ENCODE measurements around the gene HK1. TPM values are rescaled to one million over a fixed set of nuclear protein-coding genes. Genes with fewer than 3 reads are reported as not detected.
"Not testable (repeated sequence)": the region's sequence is repeated elsewhere in the genome, so short reads cannot be mapped to it uniquely, and the experiment has no call there.

Gene HK1
- total and polyA plus RNA-seq, 2 donors (not counting 1 experiment from before 2014, with no cell fraction given): 60.6 to 172 TPM

DNA sequence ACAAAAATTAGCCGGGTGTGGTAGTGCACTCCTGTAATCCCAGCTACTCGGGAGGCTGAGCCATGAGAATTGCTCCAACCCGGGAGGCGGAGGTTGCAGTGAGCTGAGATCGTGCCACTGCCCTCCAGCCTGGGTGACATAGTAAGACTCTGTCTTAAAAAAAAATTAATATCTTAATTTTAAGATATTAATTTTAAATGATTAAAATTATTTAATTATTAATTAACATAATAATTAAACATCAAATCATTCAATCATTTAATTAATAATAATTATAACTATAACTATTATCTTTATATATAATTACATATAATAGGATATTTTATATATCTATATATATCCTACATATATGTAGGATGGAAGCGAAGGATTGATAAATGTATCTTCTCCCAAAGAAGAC is 1.8 kb upstream of the HK1 start:
- DNase-seq (ENCODE audit: low read depth in 2 of 2): no peak
- Histone ChIP-seq H3K36me3 (ENCODE audit: control insufficient read depth, insufficient read depth, low read length) (no peaks in the 10 kb centered on the region), H3K9me3 (ENCODE audit: control insufficient read depth, insufficient read depth, low read depth, low read length) (no peaks in the 10 kb centered on the region), H3K4me2 (ENCODE audit: extremely low read depth, insufficient read depth, low read length) (no peak overlapping the region), H4K20me1 (ENCODE audit: control insufficient read depth, extremely low read depth, insufficient read depth, low read length) (no peaks in the 10 kb centered on the region), H2AFZ (ENCODE audit: low read length) (no peak overlapping the region), H3K79me2 (ENCODE audit: control insufficient read depth, insufficient read depth, low read length) (no peaks in the 10 kb centered on the region), H3K4me1 (ENCODE audit: control insufficient read depth, extremely low read depth, insufficient read depth, low read length) (no peaks in the 10 kb centered on the region), H3K9ac (ENCODE audit: insufficient read depth, low read length) (no peak overlapping the region), H3K4me3 (replicated peaks in 1 of 4; ENCODE audit: control extremely low read depth in 1 of 4, insufficient read depth in 1 of 4, low read depth in 3 of 4, low read length in 4 of 4) (no peak overlapping the region), H3K27me3 (ENCODE audit: control insufficient read depth, insufficient read depth, low read length) (no peaks in the 10 kb centered on the region), H3K27ac (ENCODE audit: insufficient read depth, low read length) (no peak overlapping the region)
- TF ChIP-seq CTCF (conservative IDR thresholded peaks at IDR 0.05 in 1 of 2, IDR thresholded peaks at IDR 0.05 in 1 of 2; ENCODE audit: low read depth in 1 of 2, low read length in 2 of 2) (no peak), EZH2 (IDR thresholded peaks at IDR 0.05; ENCODE audit: low read length, missing control alignments) (no peak)

DNA sequence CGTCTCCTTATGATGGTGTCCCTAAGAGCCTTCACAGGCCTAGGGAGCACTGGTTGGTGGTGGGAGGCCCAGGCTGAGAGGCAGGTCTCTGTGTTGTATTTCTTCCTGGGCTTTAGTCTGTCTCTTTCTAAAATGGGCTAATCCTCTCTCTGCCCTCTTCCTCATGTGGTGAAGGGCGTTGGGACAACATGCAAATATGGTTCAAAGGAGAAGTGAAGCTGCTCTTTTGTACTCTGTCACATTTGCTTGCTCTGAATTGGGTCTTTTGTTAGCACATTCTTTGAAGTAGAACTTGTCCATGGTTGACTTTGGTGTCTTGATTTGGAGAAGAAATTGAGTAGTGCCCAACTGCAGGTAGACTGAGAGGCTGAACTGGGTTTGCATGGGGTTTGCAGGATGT is 814 bp downstream of the HK1 start:
- TF ChIP-seq CTCF (conservative IDR thresholded peaks at IDR 0.05 in 1 of 2, IDR thresholded peaks at IDR 0.05 in 1 of 2; ENCODE audit: low read depth in 1 of 2, low read length in 2 of 2): no peak
- TF ChIP-seq EZH2 (IDR thresholded peaks at IDR 0.05; ENCODE audit: low read length, missing control alignments): no peak
- no peak overlapping the region for H3K27ac ChIP-seq (ENCODE audit: insufficient read depth, low read length)
- no peaks in the 10 kb centered on the region for H3K79me2 ChIP-seq (ENCODE audit: control insufficient read depth, insufficient read depth, low read length)
- H4K20me1 ChIP-seq (ENCODE audit: control insufficient read depth, extremely low read depth, insufficient read depth, low read length): no peaks in the 10 kb centered on the region
- H3K4me2 ChIP-seq (ENCODE audit: extremely low read depth, insufficient read depth, low read length): no peak overlapping the region
- H3K4me1 ChIP-seq (ENCODE audit: control insufficient read depth, extremely low read depth, insufficient read depth, low read length): no peaks in the 10 kb centered on the region
- DNase-seq (ENCODE audit: low read depth in 2 of 2): no peak
- H3K9ac ChIP-seq (ENCODE audit: insufficient read depth, low read length): no peak overlapping the region
- H3K4me3 ChIP-seq (replicated peaks in 1 of 4; ENCODE audit: control extremely low read depth in 1 of 4, insufficient read depth in 1 of 4, low read depth in 3 of 4, low read length in 4 of 4): no peak overlapping the region
- H3K36me3 ChIP-seq (ENCODE audit: control insufficient read depth, insufficient read depth, low read length): no peaks in the 10 kb centered on the region
- H2AFZ ChIP-seq (ENCODE audit: low read length): no peak overlapping the region
- H3K9me3 ChIP-seq (ENCODE audit: control insufficient read depth, insufficient read depth, low read depth, low read length): no peaks in the 10 kb centered on the region
- H3K27me3 ChIP-seq (ENCODE audit: control insufficient read depth, insufficient read depth, low read length): no peaks in the 10 kb centered on the region

DNA sequence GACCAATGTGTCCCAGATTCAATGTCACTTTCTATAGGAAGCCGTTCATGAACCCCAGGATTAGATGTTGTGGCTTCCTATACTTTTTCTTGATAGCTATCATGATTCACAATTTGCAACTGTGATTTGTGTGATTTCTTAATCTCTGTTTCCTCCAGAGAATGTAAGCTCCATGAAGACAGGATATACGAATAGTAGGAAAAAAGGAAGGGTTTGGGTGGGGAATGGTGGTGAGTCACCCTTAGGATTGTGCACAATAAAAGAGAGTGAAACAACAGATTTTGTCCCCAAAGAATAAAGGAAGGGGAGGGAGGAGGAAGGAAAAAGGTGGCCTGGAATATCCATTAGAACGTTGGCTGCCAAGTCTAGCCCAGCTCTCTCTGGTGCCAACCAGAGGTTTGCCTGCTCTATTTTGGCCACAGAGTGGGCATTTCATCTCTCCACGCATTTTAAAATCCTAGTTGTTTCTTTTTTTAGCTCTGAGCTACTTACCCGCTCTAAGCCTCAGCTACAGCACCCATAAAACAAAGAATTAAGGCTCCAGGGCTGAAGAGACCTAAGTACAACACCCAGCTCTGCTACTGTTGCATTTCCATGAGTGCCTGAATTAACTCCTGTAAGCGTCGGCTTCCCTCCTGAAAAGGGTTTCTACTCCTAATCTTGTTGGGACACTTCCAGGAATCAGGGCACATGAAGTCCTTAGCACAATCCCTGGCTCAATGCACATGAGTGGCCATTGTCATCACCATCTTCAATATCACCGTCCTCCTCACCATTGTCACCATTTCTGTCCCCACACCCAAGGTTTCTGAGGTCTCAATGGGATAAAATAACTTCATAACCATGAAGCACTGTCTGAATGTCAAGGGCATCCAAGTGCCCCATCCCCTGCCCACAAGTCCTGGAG is 3.5 kb downstream of the HK1 start:
- no peak overlapping the region for H2AFZ ChIP-seq (ENCODE audit: low read length)
- H3K9me3 ChIP-seq (ENCODE audit: control insufficient read depth, insufficient read depth, low read depth, low read length): no peaks in the 10 kb centered on the region
- H3K4me3 ChIP-seq (replicated peaks in 1 of 4; ENCODE audit: control extremely low read depth in 1 of 4, insufficient read depth in 1 of 4, low read depth in 3 of 4, low read length in 4 of 4): no peak overlapping the region
- no peak for TF ChIP-seq EZH2 (IDR thresholded peaks at IDR 0.05; ENCODE audit: low read length, missing control alignments)
- TF ChIP-seq CTCF (conservative IDR thresholded peaks at IDR 0.05 in 1 of 2, IDR thresholded peaks at IDR 0.05 in 1 of 2; ENCODE audit: low read depth in 1 of 2, low read length in 2 of 2): no peak
- no peak for DNase-seq (ENCODE audit: low read depth in 2 of 2)
- H3K27ac ChIP-seq (ENCODE audit: insufficient read depth, low read length): no peak overlapping the region
- no peaks in the 10 kb centered on the region for H3K36me3 ChIP-seq (ENCODE audit: control insufficient read depth, insufficient read depth, low read length)
- H3K9ac ChIP-seq (ENCODE audit: insufficient read depth, low read length): no peak overlapping the region
- H3K4me1 ChIP-seq (ENCODE audit: control insufficient read depth, extremely low read depth, insufficient read depth, low read length): no peaks in the 10 kb centered on the region
- H3K27me3 ChIP-seq (ENCODE audit: control insufficient read depth, insufficient read depth, low read length): peaks cover 2% of the 10 kb centered on the region
- no peaks in the 10 kb centered on the region for H4K20me1 ChIP-seq (ENCODE audit: control insufficient read depth, extremely low read depth, insufficient read depth, low read length)
- no peaks in the 10 kb centered on the region for H3K79me2 ChIP-seq (ENCODE audit: control insufficient read depth, insufficient read depth, low read length)
- no peak overlapping the region for H3K4me2 ChIP-seq (ENCODE audit: extremely low read depth, insufficient read depth, low read length)

GRCh38 chr10:69284402-69284801 is 6.1 kb downstream of the HK1 start:
- DNase-seq (ENCODE audit: low read depth in 2 of 2); H3K36me3 ChIP-seq (ENCODE audit: control insufficient read depth, insufficient read depth, low read length): not testable (repeated sequence)

More at GRCh38 chr10:69284402-69284801, 6.1 kb downstream of the HK1 start:
- not testable (repeated sequence) for H3K9ac ChIP-seq (ENCODE audit: insufficient read depth, low read length); H2AFZ ChIP-seq (ENCODE audit: low read length); H3K27me3 ChIP-seq (ENCODE audit: control insufficient read depth, insufficient read depth, low read length); H3K79me2 ChIP-seq (ENCODE audit: control insufficient read depth, insufficient read depth, low read length); H4K20me1 ChIP-seq (ENCODE audit: control insufficient read depth, extremely low read depth, insufficient read depth, low read length); H3K9me3 ChIP-seq (ENCODE audit: control insufficient read depth, insufficient read depth, low read depth, low read length); H3K27ac ChIP-seq (ENCODE audit: insufficient read depth, low read length); H3K4me2 ChIP-seq (ENCODE audit: extremely low read depth, insufficient read depth, low read length); H3K4me3 ChIP-seq (replicated peaks in 1 of 4; ENCODE audit: control extremely low read depth in 1 of 4, insufficient read depth in 1 of 4, low read depth in 3 of 4, low read length in 4 of 4); H3K4me1 ChIP-seq (ENCODE audit: control insufficient read depth, extremely low read depth, insufficient read depth, low read length)
